ENCODE measurements around the gene AKR1C4.
"Not testable (repeated sequence)": the region's sequence is repeated elsewhere in the genome, so short reads cannot be mapped to it uniquely, and the experiment has no call there.

AKR1C4 gene

DNA sequence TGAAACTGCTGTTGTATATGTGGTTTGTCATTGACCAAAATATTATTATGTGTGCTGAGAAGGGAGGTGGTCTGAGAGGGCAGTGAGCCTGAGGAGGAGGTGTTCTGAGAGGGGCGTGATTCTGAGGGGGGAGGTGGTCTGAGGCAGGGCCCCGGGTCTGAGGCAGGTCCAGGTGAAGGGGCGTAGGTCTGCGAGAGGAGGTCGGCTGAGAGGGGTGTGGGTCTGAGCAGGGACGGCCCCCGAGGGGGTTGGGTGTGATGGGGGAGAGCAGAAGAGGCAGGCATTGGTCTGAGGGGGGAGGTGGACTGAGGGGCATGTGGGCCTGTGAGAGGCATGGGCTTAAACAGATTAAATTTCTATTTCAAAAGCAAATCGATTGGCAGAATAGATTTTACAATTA is 32.4 kb downstream of the AKR1C4 start (continued):
- TF ChIP-seq, protein P1, sequence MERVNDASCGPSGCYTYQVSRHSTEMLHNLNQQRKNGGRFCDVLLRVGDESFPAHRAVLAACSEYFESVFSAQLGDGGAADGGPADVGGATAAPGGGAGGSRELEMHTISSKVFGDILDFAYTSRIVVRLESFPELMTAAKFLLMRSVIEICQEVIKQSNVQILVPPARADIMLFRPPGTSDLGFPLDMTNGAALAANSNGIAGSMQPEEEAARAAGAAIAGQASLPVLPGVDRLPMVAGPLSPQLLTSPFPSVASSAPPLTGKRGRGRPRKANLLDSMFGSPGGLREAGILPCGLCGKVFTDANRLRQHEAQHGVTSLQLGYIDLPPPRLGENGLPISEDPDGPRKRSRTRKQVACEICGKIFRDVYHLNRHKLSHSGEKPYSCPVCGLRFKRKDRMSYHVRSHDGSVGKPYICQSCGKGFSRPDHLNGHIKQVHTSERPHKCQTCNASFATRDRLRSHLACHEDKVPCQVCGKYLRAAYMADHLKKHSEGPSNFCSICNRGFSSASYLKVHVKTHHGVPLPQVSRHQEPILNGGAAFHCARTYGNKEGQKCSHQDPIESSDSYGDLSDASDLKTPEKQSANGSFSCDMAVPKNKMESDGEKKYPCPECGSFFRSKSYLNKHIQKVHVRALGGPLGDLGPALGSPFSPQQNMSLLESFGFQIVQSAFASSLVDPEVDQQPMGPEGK (CRISPR knock-in tag; IDR thresholded peaks at IDR 0.05; ENCODE audit: borderline replicate concordance) = no peak
- TF ChIP-seq BACH2 (CRISPR knock-in tag; IDR thresholded peaks at IDR 0.05; ENCODE audit: borderline replicate concordance) (no peak), ZNF70 (CRISPR knock-in tag; IDR thresholded peaks at IDR 0.05) (no peak), ZC3H10 (CRISPR knock-in tag; IDR thresholded peaks at IDR 0.05) (no peak), ZNF8 (CRISPR knock-in tag; IDR thresholded peaks at IDR 0.05) (no peak), GLIS3 (CRISPR knock-in tag; IDR thresholded peaks at IDR 0.05) (no peak)

DNA sequence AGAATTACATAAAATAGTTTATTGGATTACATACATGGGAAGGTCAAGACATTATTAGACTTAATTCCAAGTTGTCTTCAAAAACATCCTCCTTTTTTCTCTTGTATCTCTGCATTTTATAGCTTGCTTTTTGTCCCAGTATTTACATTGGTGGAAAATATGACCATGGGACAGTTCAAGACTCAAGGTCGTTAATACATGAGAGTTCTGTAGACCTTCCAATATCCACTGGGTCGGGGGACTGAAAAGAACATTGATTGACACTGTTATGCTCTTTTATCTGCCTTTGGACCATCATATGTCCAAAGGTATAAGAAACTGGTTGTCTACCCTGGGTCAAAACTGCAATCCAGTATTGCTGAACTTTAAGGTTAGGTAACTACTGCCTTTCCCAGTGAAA is 36.7 kb downstream of the AKR1C4 start:
- no peak for ATAC-seq
- no peak for TF ChIP-seq PPARA (CRISPR knock-in tag; IDR thresholded peaks at IDR 0.05; ENCODE audit: borderline replicate concordance)
- TF ChIP-seq GLIS3 (CRISPR knock-in tag; IDR thresholded peaks at IDR 0.05) = no peak
- TF ChIP-seq SNAI2 (CRISPR knock-in tag; IDR thresholded peaks at IDR 0.05) = no peak
- TF ChIP-seq CSDC2 (CRISPR knock-in tag; IDR thresholded peaks at IDR 0.05) = no peak
- TF ChIP-seq, protein P2, sequence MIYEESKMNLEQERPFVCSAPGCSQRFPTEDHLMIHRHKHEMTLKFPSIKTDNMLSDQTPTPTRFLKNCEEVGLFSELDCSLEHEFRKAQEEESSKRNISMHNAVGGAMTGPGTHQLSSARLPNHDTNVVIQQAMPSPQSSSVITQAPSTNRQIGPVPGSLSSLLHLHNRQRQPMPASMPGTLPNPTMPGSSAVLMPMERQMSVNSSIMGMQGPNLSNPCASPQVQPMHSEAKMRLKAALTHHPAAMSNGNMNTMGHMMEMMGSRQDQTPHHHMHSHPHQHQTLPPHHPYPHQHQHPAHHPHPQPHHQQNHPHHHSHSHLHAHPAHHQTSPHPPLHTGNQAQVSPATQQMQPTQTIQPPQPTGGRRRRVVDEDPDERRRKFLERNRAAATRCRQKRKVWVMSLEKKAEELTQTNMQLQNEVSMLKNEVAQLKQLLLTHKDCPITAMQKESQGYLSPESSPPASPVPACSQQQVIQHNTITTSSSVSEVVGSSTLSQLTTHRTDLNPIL (CRISPR knock-in tag; IDR thresholded peaks at IDR 0.05; ENCODE audit: low read depth) = no peak
- TF ChIP-seq ISL1 (CRISPR knock-in tag; IDR thresholded peaks at IDR 0.05) = no peak
- TF ChIP-seq, protein P3, sequence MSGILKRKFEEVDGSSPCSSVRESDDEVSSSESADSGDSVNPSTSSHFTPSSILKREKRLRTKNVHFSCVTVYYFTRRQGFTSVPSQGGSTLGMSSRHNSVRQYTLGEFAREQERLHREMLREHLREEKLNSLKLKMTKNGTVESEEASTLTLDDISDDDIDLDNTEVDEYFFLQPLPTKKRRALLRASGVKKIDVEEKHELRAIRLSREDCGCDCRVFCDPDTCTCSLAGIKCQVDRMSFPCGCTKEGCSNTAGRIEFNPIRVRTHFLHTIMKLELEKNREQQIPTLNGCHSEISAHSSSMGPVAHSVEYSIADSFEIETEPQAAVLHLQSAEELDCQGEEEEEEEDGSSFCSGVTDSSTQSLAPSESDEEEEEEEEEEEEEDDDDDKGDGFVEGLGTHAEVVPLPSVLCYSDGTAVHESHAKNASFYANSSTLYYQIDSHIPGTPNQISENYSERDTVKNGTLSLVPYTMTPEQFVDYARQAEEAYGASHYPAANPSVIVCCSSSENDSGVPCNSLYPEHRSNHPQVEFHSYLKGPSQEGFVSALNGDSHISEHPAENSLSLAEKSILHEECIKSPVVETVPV (CRISPR knock-in tag; IDR thresholded peaks at IDR 0.05) = no peak
- no peak for TF ChIP-seq ZFP30 (CRISPR knock-in tag; IDR thresholded peaks at IDR 0.05)
- no peak for TF ChIP-seq ZNF565 (CRISPR knock-in tag; conservative IDR thresholded peaks at IDR 0.05; ENCODE audit: low read depth)
- TF ChIP-seq, protein P4, sequence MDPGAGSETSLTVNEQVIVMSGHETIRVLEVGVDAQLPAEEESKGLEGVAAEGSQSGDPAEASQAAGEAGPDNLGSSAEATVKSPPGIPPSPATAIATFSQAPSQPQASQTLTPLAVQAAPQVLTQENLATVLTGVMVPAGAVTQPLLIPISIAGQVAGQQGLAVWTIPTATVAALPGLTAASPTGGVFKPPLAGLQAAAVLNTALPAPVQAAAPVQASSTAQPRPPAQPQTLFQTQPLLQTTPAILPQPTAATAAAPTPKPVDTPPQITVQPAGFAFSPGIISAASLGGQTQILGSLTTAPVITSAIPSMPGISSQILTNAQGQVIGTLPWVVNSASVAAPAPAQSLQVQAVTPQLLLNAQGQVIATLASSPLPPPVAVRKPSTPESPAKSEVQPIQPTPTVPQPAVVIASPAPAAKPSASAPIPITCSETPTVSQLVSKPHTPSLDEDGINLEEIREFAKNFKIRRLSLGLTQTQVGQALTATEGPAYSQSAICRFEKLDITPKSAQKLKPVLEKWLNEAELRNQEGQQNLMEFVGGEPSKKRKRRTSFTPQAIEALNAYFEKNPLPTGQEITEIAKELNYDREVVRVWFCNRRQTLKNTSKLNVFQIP (CRISPR knock-in tag; IDR thresholded peaks at IDR 0.05; ENCODE audit: borderline replicate concordance, low read depth) = no peak
- no peak for TF ChIP-seq ZFP3 (CRISPR knock-in tag; IDR thresholded peaks at IDR 0.05)
- TF ChIP-seq ARNTL (CRISPR knock-in tag; IDR thresholded peaks at IDR 0.05; ENCODE audit: borderline replicate concordance, low read depth) = no peak
- TF ChIP-seq TOX (CRISPR knock-in tag; IDR thresholded peaks at IDR 0.05; ENCODE audit: borderline replicate concordance) = no peak
- TF ChIP-seq, protein P5, sequence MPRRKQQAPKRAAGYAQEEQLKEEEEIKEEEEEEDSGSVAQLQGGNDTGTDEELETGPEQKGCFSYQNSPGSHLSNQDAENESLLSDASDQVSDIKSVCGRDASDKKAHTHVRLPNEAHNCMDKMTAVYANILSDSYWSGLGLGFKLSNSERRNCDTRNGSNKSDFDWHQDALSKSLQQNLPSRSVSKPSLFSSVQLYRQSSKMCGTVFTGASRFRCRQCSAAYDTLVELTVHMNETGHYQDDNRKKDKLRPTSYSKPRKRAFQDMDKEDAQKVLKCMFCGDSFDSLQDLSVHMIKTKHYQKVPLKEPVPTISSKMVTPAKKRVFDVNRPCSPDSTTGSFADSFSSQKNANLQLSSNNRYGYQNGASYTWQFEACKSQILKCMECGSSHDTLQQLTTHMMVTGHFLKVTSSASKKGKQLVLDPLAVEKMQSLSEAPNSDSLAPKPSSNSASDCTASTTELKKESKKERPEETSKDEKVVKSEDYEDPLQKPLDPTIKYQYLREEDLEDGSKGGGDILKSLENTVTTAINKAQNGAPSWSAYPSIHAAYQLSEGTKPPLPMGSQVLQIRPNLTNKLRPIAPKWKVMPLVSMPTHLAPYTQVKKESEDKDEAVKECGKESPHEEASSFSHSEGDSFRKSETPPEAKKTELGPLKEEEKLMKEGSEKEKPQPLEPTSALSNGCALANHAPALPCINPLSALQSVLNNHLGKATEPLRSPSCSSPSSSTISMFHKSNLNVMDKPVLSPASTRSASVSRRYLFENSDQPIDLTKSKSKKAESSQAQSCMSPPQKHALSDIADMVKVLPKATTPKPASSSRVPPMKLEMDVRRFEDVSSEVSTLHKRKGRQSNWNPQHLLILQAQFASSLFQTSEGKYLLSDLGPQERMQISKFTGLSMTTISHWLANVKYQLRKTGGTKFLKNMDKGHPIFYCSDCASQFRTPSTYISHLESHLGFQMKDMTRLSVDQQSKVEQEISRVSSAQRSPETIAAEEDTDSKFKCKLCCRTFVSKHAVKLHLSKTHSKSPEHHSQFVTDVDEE (CRISPR knock-in tag; IDR thresholded peaks at IDR 0.05) = no peak
- TF ChIP-seq ESRRG (CRISPR knock-in tag; IDR thresholded peaks at IDR 0.05) = no peak
- no peak for TF ChIP-seq TCF4 (CRISPR knock-in tag; IDR thresholded peaks at IDR 0.05; ENCODE audit: borderline replicate concordance)
- no peak for TF ChIP-seq OSR1 (CRISPR knock-in tag; IDR thresholded peaks at IDR 0.05)
- TF ChIP-seq ZC3H10 (CRISPR knock-in tag; IDR thresholded peaks at IDR 0.05) = no peak

DNA sequence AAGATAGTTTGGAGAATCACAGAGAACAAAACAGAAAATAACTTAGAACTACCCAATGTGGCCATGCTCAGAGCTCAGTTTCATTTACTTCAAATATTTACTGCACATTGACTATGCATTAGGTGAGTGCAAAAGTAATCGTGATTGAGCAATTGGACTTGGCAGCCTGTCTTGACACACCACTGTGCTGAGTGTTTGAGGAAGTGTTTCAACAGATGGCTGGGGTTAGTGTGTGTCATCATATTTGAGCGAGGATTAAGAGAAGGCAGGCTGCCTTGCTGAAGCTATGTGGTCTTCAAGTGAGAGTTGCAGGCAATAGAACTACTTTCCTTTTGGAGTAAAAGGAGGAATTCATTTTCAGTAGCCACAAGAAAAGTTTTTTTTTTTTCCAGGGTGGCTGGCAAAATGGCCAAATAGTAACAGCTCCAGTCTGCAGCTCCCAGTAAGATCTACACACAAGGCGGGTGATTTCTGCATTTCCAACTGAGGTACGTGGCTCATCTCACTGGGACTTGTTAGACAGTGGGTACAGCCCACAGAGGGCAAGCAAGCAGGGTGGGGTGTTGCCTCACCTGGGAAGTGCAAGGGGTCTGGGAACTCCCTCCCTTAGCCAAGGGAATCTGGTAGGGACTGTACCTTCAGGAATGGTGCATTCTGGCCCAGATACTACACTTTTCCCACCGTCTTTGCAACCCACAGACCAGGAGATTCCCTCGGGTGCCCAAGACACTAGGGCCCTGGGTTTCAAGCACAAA is 37.6 kb downstream of the AKR1C4 start:
- no peak for TF ChIP-seq ZFP30 (CRISPR knock-in tag; IDR thresholded peaks at IDR 0.05)
- TF ChIP-seq ZC3H10 (CRISPR knock-in tag; IDR thresholded peaks at IDR 0.05) = no peak
- ATAC-seq = no peak

DNA sequence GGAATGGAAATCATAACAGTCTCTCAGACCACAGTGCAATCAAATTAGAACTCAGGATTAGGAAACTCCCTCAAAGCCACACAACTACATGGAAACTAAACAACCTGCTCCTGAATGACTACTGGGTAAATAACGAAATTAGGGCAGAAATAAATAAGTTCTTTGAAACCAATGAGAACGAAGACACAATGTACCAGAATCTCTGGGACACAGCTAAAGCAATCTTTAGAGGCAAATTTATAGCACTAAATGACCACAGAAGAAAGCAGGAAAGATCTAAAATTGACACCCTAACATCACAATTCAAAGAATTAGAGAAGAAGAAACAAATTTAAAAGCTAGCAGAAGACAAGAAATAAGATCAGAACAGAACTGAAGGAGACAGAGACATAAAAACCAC is 40.9 kb downstream of the AKR1C4 start:
- ATAC-seq = not testable (repeated sequence)

Data from SK-N-SH treated with all-trans-retinoic acid at 6 μM for 48 hours (cell line).